Muscle of back (tissue), 11 donors: ENCODE data around the gene TFF2. TPM values are rescaled to one million over a fixed set of nuclear protein-coding genes. Genes with fewer than 3 reads are reported as not detected.

Source experiments
- DNase-seq, 3 donors: peaks; one replicate each; pipeline versions ENCODE4 v3.0.0 to v3.0.0-alpha.2; 2013
- polyA plus RNA-seq, 10 donors: library from polyadenylated mRNA; unstranded; fragments of 120-200 nt; gene quantifications; one replicate each; pipeline ENCODE4 v1.2.1, GENCODE V29; 2013; ENCODE audit not compliant: insufficient read length in 10 of 10

The TFF2 gene
- polyA plus RNA-seq, 10 donors = not detected

DNA sequence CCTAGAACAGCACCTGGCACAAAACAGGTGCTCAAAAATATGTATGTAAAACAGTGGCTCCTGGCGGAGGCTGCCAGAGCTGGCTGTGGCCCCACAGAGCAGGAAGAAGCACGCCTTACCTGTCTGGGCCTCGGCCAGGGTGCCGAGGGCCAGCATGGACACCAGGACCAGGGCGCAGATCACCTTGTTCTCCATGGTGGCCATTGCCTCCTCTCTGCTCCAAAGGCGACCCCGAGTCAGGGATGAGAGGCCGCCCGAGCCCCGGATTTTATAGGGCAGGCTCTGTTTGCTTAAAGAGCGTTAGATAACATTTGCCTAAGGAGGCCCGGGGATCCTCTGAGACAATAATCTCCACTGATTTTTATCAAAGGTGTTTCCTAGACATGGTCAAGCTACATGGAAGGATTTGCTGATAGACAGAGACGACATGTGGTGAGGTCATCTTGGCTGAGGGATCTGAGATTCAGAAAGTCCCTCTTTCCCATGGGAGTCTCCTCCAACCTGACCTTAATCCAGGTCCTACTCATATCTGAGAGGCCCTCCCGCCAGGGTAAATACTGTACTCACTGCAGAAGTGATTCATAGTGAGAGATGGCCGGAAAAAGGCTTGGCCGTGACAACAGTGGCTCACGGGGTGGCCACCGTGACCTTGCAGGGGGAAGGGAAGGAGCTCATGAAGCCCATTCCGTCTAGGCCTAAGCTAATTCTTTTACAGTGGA lies 15.7 kb upstream of the TFF2 start, which contains the start of gene TFF1:
Gene TFF1, minus strand, starts transcription at position 244 of the 719 bp plus-strand sequence. Its CDS starts 40 bp downstream, at position 204.
- no peak for DNase-seq

DNA sequence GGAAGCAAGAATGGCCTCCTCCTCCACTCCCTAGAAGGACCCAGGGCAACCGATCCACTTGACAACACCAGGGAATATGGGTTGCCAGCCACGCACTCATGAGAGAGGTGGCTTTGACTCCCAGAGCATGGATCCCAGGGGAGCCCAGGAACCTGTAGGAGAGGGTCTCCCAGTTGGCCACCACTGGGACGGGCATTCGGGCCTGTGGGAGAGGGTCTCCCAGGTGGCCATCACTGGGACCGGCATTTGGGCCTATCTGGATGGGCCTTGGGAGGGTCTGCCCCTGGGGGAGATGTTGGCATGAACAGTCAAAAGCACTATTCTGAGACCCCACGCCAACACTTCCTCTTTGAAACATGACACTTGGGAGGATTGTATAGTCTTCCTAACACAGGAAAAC lies 15.0 kb upstream of the TFF2 start:
- no peak for DNase-seq

DNA sequence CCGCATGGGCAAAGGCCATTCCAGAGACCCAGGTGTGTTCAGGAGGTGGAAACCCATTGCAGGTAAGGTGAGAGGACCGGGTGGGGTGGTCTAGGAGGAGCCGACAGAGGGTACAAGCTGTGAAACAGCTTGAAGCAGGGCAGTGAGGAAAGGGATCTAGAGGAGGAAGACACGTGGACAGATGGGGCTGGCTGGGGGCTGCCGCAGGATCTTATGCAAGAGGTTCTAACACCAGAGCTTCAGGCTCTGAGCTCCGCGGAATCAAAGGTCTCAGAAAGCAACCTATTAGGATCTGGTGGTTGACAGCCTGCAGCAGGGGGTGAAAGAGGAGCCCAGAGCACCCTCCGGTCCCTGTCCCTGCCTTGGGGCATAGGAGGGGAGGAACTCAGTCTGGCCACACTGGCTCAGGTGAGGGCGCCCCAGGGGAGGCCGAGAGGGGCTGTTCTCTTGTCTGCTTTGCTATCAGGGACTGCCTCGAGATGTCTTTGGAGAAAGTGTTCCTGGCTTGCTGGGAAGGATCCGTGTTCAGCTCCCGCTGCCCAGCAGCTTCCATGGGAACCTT lies 13.6 kb upstream of the TFF2 start:
- no peak for DNase-seq

DNA sequence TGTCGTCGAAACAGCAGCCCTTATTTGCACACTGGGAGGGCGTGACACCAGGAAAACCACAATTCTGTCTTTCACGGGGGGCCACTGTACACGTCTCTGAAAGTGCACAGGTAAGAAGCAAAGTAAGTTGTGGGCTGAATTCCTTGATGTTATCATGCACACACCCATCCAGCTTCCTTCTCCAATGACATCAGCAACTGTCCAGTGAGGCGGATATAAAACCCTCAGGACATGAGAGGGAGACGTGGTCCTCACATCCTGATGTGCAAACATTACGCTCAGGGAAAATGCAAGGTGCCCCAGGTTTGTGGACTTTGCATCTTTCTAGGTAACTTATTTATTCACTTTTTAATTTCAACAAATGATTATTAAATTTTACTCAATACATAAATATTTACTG lies 12.5 kb upstream of the TFF2 start:
- no peak for DNase-seq

DNA sequence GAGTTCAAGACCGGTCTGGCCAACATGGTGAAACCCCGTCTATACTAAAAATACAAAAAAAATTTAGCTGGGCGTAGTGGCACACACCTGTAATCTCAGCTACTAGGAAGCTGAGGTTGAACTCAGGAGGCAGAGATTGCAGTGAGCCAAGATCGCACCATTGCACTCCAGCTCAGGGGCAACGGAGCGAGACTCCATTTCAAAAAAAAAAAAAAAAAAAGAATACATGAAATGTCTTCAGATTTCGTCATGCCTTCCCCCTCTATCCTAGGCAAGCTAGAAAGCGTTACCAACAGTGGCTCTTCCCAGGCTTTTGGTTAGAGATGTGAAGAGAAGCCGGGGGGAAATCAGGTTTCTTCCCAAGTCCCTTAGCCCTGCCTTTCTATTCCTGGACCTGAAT lies 11.9 kb upstream of the TFF2 start:
- DNase-seq = no peak

DNA sequence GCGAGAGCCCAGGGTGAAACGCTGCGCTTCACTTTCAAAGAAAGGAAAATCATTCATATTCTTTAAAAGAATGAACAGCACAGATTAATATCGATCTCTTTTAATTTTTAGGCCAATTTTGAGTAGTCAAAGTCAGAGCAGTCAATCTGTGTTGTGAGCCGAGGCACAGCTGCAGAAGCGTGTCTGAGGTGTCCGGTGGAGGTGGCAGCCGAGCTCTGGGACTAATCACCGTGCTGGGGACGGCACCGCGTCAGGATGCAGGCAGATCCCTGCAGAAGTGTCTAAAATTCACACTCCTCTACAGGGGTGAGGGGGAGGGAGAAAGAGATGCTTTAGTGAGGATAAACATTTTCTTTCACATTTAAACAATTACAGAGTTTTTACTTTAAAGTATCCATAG lies 11.4 kb upstream of the TFF2 start:
- no peak for DNase-seq

DNA sequence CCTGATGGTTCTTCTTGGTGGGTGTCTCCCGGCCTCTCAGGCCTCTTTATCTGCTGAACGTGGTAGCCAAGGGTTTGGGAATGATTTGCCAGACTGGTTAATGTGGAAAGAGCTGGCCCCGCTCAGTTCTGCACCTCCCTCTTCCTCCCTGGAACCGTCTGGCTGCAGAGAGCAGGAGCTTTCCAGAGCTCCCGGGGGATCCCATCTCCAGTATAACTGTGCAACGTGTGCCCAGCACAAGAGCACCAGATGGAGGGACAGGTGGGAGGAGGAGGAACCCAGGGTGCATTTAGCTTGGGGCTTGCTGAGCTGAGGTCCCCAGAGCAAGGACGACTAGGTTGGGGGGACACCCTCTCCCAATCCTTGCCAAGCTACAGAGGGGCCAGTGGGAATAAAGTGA lies 10.5 kb upstream of the TFF2 start:
- no peak for DNase-seq

DNA sequence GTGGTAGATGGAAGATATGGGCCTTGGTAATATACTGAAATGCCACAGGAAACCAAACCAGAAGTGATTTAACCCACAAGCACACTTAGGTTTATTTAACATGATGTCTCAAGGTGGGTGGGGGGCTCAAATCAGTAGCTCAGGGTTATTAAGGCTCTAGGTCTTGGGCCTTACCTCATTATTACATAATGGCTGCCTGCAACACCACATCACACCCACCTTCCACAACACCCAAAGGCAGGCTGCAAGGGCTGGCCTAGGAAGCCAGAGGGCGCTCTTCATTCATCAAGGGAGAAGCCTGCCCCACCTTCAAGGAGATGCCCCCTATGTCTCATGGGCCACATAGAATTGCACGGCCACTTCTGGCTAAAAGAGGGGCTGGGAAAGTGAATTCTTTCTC lies 9.5 kb upstream of the TFF2 start:
- no peak for DNase-seq

DNA sequence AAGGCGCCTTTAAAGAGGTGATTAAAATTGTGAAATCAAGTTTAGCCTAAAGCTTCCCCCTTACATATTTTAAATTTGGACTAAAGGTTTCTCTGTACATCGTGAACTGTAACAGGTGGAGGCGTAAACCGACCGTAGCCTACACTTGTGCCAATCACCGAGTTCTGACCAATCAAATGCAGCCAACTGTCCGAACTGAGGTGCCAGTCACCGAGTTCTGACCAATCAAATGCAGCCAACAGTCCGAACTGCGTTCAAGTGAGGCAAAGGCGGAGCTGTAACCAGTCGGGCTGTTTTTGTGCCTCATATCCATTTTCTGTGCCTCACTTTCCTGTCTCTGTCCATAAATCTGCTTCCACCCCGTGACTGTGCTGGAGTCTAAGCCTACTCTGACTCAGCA lies 8.1 kb upstream of the TFF2 start:
- DNase-seq = no peak

DNA sequence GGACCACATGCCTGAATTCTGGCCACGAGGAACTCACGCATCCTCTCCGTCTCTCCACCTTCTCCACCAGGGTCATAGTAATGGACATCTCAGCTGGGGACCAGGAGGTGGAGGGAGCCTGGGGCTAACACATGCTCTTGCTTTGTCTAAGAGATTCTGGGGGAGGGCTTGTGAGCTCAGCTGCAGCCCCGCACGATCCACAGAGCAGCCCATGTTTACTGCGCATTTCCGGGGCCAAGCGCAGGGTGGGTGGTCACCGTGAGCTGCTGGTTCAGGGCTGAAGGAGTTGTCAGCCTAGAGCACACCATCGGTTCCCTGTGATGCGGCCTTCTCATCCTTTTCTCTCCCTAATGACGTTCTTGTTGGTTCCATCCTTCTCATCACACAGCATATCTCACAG lies 7.5 kb upstream of the TFF2 start:
- no peak for DNase-seq

DNA sequence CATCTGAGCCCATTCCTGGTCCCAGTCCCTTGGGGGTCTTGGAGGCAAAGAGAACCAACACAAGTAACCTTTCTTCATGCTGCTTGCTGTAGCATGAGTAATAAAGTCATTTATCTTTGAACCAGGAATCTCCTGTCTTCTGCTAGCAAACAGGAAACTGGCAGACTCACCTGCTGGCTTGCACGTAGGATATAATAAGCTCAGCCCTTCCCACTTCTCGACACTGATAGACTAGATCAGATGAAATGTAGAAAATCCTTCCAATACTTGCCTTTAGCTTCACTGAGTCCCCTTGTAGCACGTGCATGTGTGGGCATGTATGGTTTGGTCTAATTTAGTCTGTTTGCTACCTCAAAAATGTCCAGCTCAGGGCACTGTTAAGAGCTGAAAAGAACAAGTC lies 6.5 kb upstream of the TFF2 start:
- no peak for DNase-seq

DNA sequence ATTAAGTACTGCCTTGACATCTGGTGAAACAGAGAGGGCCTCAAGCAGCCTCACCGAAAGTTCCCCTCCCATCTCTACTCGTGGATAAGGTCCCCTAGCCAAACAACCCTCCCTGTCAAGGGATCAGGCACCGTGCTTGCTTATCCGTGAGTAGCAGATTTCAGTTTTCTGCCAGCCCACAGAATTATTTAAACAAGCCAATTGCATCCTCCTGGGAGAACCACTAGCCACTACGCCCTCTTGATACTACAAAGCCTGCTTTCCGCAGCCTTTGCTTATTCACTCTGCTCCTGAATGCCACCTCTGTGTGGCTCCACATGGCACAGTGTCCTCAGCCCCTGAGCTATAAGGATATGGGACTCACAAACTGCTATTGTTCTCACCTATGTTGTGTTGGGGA lies 5.9 kb upstream of the TFF2 start:
- DNase-seq = no peak

DNA sequence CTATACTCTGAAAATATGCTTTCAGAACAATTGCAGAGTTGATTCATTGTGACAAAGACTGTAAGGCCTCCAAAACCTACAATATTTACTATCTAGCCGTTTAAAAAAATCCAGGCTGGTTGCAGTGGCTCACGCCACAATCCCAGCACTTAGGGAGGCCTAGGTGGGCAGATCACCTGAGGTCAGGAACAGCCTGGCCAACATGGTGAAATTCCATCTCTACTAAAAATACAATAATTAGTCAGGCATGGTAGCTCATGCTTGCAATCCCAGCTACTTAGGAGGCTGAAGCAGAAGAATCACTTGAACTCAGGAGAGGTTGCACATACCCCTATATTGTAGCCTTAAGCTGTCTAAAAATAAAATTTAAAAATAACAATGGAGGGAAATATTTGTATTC lies 5.3 kb upstream of the TFF2 start:
- no peak for DNase-seq

DNA sequence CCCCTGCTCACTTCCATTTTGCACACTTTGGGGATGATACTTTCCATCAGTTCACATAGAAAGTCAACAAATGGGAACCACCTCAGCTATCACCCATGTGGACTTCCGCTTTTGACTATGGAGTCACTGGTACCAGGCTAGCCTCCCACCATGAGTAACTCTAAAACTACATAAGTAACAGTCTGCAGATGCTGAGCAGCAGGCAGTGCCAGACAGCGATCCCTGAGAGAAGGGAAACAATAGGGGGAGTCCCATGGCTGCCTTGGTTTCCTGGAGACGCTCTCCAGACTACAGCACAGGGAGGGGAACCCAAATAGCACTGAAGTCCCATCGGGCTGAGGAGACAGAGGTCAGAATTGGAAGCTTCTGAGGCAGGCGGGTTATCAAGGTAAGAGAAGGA lies 2.8 kb upstream of the TFF2 start:
- DNase-seq = no peak

DNA sequence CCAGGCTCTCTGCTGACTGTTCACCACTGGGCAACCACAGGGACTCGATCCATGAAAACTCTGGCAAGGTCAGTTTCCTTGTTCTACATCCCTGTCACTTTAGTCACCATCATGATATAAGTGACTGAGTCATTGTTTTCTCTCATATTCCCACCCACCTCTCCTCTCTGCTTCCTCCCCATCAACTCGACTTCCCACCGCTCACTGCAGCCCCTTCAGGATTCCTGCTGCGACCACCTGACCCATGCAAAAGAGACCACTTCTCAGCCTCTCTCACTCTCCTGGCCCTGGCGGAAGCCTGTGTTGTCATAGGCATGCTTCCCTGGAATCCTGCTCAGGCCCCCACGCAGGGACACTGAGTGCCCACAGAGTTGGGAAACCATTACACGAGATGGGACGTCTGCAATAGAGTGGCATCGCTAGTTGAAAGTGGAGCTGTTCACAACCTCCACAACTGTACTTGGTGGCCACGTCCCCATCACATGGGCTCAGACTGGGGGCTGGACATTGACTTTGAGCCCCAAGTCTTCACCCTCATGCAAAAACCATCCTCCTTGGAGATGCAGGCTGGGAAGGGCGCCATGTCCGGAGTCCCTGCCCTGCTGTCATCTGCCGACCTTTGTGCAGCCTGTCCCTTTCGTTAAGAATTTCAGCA lies 1.8 kb upstream of the TFF2 start:
- DNase-seq = no peak

DNA sequence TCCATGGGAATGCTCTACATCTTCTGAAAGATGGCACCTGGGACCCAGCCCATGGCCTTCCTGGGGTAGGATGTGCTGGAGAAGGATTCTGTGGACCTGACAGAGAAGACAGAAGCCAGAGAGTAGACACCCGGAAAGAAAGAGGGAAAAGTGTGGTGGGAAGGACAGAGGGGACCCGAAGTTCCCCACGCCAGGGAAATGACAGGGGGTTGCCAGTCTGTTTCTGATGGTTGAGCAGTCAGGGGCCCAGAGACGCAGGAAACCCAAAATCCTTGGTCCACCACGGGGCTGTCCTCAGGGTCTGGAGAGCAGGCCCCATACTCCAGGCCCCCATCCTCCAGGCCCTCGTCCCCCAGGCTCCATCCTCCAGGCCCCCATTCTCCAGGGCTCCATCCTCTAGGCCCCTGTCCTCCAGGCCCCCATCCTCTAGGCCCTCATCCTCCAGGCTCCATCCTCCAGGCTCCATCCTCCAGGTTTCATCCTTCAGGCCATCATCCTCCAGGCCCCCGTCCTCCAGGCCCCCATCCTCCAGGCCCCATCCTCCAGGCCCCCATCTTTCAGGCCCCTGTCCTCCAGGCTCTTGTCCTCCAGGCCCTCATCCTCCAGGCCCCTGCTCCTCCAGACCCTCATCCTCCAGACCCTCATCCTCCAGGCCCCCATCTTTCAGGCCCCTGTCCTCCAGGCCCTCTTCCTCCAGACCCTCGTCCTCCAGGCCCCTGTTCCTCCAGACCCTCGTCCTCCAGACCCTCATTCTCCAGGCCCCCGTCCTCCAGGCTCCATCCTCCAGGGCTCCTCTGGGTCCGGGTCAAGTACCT lies 1.0 kb upstream of the TFF2 start:
- DNase-seq = no peak

DNA sequence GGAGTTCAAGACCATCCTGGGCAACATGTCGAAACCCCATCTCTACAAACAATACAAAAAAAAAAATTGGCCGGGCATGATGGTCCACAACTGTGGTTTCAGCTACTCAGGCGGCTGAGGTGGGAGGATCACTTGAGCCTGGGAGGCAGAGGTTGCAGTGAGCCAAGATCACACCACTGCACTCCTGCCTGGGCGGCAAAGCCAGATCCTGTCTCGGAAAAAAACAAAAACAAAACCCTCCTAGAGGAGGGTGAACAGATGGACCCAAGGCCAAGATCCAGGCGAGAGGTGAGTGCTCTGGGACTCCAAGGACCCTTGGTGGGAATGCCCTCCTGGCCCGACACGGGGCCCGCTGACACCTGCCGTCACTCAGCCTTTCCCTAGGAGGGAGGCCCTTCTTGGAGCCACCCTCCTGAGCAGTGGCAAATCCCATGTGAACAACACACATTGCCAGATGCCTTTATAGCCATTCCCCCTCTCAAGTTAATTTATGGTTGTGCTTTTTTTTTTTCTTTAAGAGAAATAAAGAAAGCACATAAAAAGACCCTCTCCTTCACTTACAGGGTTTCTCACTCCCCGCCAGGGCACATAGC lies 380 bp downstream of the TFF2 start:
- no peak for DNase-seq

DNA sequence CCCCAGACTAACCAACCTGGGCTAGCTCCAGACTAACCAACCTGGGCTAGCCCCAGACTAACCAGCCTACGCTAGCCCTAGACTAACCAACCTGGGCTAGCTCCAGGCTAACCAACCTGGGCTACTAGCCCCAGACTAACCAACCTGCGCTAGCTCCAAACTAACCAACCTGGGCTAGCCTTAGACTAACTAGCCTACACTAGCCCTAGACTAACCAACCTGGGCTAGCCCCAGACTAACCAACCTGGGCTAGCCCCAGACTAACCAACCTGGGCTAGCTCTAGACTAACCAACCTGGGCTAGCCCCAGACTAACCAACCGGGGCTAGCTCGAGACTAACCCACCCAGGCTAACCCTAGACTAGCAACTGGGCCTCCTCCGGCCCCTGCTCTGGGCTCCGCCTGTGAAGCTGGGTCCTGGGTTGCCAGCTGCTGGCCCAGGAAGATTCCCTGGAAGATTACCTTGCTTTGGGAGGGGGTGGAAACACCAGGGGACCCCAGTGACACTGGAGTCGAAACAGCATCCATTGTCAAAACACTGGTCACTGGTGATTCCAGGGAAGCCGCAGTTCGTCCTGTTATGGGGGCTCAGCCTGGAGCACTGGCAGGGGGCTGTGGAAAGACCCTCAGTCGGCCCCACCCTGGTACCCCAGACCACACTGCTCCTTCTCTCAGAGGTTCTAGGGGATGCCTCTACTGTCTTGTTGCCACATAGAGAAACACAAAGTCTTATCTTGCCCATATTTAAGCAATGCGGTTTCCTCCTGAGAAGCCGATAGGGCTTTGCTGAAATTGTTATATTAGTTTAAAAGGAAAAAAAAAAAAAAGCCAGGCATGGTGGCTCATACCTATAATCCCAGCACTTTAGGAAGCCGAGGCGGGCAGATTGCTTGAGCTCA lies 1.1 kb downstream of the TFF2 start:
- DNase-seq = no peak

DNA sequence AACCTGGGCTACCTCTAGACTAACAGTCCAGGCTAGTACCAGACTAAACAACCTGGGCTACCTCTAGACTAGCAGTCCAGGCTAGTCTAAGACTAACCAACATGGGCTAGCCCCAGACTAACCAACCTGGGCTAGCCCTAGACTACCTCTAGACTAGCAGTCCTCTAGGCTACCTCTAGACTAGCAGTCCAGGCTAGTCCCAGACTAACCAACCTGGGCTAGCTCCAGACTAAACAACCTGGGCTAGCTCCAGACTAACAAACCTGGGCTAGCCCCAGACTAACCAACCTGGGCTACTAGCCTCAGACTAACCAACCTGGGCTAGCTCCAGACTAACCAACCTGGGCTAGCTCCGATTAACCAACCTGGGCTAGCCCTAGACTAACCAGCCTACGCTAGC lies 2.0 kb downstream of the TFF2 start:
- DNase-seq = no peak

DNA sequence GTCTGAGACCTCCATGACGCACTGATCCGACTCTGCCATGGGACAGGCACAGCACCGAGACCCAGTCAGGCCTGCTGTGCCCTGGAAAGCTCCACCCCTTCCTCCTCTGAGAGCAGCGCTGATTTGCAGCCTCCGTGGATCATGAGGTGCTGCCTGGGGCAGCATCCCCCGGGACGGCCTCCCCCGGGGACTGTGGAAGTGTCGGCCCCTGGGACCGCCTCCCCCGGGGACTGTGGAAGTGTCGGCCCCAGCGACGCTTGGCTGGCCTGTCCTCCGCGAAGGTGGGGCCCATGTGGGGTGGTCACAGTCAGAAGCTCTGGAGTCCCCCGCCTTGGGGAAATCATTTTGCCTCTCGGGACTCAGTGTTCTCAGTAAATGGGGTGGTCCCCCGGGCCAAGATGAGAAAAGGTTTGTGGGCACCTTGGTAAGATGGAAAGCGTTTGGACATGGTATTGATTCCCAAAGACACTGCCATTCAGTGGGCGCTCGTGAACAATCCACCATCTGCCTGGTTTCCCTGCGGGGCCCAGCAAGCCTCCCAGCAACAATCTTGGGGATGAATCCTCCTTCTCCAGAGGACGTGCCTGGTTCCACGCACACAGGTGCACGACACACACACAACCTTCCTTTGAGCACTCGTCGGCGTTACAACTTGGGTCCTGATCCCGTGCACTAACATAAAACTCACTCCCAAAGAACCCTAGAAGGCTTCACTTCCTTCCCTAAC lies 3.0 kb downstream of the TFF2 start:
- no peak for DNase-seq
